ENCODE data around the gene PRR23B.

PRR23B gene

DNA sequence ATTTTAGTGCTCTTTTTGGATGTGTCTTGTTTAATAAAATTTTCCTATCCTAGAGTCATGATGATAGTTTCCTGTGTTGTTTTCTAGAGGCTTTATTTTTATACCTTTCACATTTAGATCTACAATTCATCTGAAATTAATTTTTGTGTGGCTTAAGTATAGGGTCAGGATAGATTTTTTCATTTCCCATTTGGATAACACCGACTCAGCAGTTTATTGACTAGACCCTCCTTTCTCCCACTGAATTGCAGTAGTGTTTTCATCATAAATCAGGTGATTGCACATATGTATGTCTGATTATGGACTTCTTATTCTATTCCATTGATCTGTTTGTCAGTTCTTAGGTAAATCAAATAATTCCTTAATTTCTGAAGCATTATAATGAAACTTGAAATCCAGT is 25.0 kb downstream of the PRR23B start:
- ATAC-seq, result no peak
- no peak overlapping the region for H3K27ac Mint-ChIP-seq
- no peak overlapping the region for H3K4me3 Mint-ChIP-seq
- no peaks in the 10 kb centered on the region for H3K4me1 Mint-ChIP-seq
- peaks cover 5% of the 10 kb centered on the region for H3K9me3 Mint-ChIP-seq
- peaks cover 16% of the 10 kb centered on the region for H3K27me3 Mint-ChIP-seq
- H3K36me3 Mint-ChIP-seq, result no peaks in the 10 kb centered on the region

DNA sequence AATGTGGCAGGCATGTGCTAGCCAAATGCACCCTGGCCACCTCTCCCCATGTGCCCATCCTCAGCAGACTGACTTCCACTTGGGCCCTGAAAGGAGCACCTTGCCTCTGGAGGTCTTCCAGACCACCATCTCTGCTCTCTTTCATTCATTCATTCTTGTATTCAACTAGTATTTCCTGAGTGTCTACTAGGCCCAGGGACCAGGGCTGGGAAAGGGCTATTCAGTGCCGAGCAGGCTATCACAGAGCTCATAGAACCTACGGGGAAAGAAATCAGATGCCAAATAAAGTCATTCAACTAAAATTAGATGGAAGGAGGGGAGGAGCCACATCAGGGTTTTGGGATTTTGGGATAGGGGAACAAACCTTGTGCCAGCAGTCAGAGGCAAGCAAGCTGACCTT is 33.5 kb downstream of the PRR23B start:
- Mint-ChIP-seq H3K27ac (no peak overlapping the region), H3K9me3 (no peaks in the 10 kb centered on the region), H3K4me1 (no peaks in the 10 kb centered on the region), H3K36me3 (no peaks in the 10 kb centered on the region), H3K27me3 (no peaks in the 10 kb centered on the region), H3K4me3 (no peak overlapping the region)
- ATAC-seq, result no peak

DNA sequence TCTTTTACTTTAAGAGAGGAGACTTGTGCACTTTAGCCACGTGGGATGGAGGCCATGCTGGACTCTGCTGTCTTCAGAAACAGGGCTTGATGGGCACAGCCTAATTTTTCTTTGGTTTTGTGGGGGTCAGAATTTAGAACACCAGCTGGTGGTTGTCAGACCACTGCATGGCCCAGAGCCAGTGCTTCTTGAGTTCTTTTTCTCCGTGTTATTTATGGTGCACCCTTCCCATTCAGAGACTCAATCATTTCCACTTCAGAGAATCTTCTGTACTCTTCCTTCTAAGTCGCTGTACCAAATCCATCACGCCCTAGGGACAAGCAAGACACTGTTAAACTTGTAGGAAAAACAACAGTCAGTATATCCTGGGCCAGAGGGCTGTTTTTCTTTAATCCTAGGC is 34.8 kb downstream of the PRR23B start:
- Mint-ChIP-seq H3K9me3 (no peaks in the 10 kb centered on the region), H3K27ac (no peak overlapping the region), H3K27me3 (peaks cover under 1% of the 10 kb centered on the region), H3K4me1 (no peaks in the 10 kb centered on the region), H3K36me3 (no peaks in the 10 kb centered on the region), H3K4me3 (no peak overlapping the region)
- no peak for ATAC-seq

- Mint-ChIP-seq H3K27me3 (peaks cover 11% of the 10 kb centered on the region), H3K27ac (no peak overlapping the region), H3K4me1 (no peaks in the 10 kb centered on the region), H3K9me3 (no peaks in the 10 kb centered on the region), H3K4me3 (no peak overlapping the region), H3K36me3 (no peaks in the 10 kb centered on the region)
- no peak for ATAC-seq
Measured at GRCh38 chr3:138984816-138985215, 35.9 kb downstream of the PRR23B start.

GRCh38 chr3:138976047-138976446 is 44.7 kb downstream of the PRR23B start:
- ATAC-seq, result no peak
- Mint-ChIP-seq H3K4me3 (no peak overlapping the region), H3K27me3 (peaks cover 30% of the 10 kb centered on the region), H3K9me3 (no peaks in the 10 kb centered on the region), H3K36me3 (no peaks in the 10 kb centered on the region), H3K27ac (no peak overlapping the region), H3K4me1 (no peaks in the 10 kb centered on the region)

GRCh38 chr3:138975351-138975750 is 45.4 kb downstream of the PRR23B start:
- Mint-ChIP-seq H3K36me3 (no peaks in the 10 kb centered on the region), H3K9me3 (no peaks in the 10 kb centered on the region), H3K27ac (no peak overlapping the region), H3K4me3 (no peak overlapping the region), H3K4me1 (no peaks in the 10 kb centered on the region), H3K27me3 (peaks cover 27% of the 10 kb centered on the region)
- ATAC-seq, result no peak

GRCh38 chr3:138974462-138974861 is 46.3 kb downstream of the PRR23B start:
- no peak for ATAC-seq
- Mint-ChIP-seq H3K36me3 (no peaks in the 10 kb centered on the region), H3K4me3 (no peak overlapping the region), H3K9me3 (no peaks in the 10 kb centered on the region), H3K4me1 (no peaks in the 10 kb centered on the region), H3K27me3 (peaks cover 23% of the 10 kb centered on the region), H3K27ac (no peak overlapping the region)

DNA sequence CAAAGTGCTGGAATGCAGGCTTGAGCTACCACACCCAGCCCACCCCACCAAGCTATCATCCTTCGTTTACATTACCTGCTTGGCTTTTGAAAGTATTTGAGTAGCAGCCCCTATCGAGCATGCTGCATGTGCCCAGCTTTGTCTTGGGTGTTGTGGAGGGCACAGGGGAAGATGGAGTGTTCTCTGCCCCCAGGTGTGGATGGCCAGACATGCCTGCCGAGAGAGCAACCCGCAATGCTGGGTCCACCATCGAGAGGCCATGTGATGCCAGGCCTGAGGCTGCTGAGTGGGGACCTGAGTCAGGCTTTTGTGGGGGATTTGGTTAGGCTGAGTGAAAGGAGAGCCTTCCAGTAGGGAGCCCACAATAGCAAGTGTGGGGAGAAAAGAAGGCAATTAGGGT is 47.8 kb downstream of the PRR23B start:
- Mint-ChIP-seq H3K36me3 (no peaks in the 10 kb centered on the region), H3K4me3 (no peak overlapping the region), H3K4me1 (no peaks in the 10 kb centered on the region), H3K27me3 (peaks cover 23% of the 10 kb centered on the region), H3K9me3 (no peaks in the 10 kb centered on the region), H3K27ac (no peak overlapping the region)
- no peak for ATAC-seq

GRCh38 chr3:138971766-138972320 is 48.9 kb downstream of the PRR23B start:
- Mint-ChIP-seq H3K36me3 (no peaks in the 10 kb centered on the region), H3K4me1 (no peaks in the 10 kb centered on the region), H3K27me3 (peaks cover 23% of the 10 kb centered on the region), H3K9me3 (peaks cover 4% of the 10 kb centered on the region), H3K4me3 (no peak overlapping the region), H3K27ac (no peak overlapping the region)
- no peak for ATAC-seq

Measured in stimulated activated memory B cell treated with anti-CD40 and anti-IgM and Interleukin-4, amounts not matched to agents 10 μg/mL and 1 μg/mL and 100 μg/mL, for 72 hours (primary cell).